Peyer's patch (tissue), 4 donors: Measurements from ENCODE around the gene TMSB15B. TPM values are rescaled to one million over a fixed set of nuclear protein-coding genes. Genes with fewer than 3 reads are reported as not detected.
"Not testable (repeated sequence)": the region's sequence is repeated elsewhere in the genome, so short reads cannot be mapped to it uniquely, and the experiment has no call there.

Experiments used
- DNase-seq, 3 donors: peaks; one replicate each; pipeline ENCODE4 v3.0.0-alpha.2; 2017 to 2019
- H3K27ac ChIP-seq, 4 donors: fragments of 200-600 bp; sonication (generic); one replicate each; pipeline ENCODE4 v1.5.1; 2016 to 2019
- H3K27me3 ChIP-seq, 2 donors: fragments of 200-600 bp; sonication (generic); one replicate each; pipeline ENCODE4 v1.5.1; 2019
- H3K36me3 ChIP-seq, 3 donors: fragments of 200-600 bp; sonication (generic); one replicate each; pipeline ENCODE4 v1.5.1; 2016 to 2019
- H3K4me1 ChIP-seq, 4 donors: fragments of 200-600 bp; sonication (generic); one replicate each; pipeline ENCODE4 v1.5.1; 2016 to 2019
- H3K4me3 ChIP-seq, 4 donors: fragments of 200-600 bp; sonication (generic); 1 replicate in 3 of 4; 2 replicates in 1 of 4; pipeline ENCODE4 v1.5.1; 2016 to 2019; ENCODE audit warnings: mild to moderate bottlenecking in 1 of 4
- H3K9me3 ChIP-seq, 4 donors: fragments of 200-600 bp; sonication (generic); one replicate each; pipeline ENCODE4 v1.5.1; 2016 to 2019; ENCODE audit warnings: mild to moderate bottlenecking in 1 of 4
- CTCF ChIP-seq, 6 experiments: fragments of 450-650 bp in 4 of 6; fragments of 200-600 bp in 2 of 6; sonication (generic) in 1 of 6; IDR thresholded peaks; one replicate each; pipeline ENCODE4 v1.5.1; 2017 to 2019; ENCODE audit warnings: antibody characterized with exemption in 6 of 6, mild to moderate bottlenecking in 3 of 6, moderate library complexity in 1 of 6
- POLR2A ChIP-seq, 2 donors: fragments of 450-650 bp; IDR thresholded peaks; one replicate each; pipeline ENCODE4 v1.5.1; 2017; ENCODE audit warnings: antibody characterized with exemption in 2 of 2, mild to moderate bottlenecking in 2 of 2, moderate library complexity in 2 of 2
- total RNA-seq, 4 donors: library from RNA; depleted of rRNA; stranded (reverse); fragments of >200 nt; gene quantifications; one replicate each; pipeline ENCODE4 v1.1.0, GENCODE V29; 2016

TMSB15B gene
- 1 to 10 TPM in 2 of 4 donors, under 1 TPM in 1, not detected in 1; 0.54 to 9.1 (median 1.0) TPM for total RNA-seq

GRCh38 chrX:103962411-103963278 lies at the start of gene TMSB15B:
TSS of gene TMSB15B (plus strand) at chrX:103962627.
- H3K9me3 ChIP-seq, DNase-seq, H3K36me3 ChIP-seq, H3K4me3 ChIP-seq, H3K27ac ChIP-seq, H3K27me3 ChIP-seq, H3K4me1 ChIP-seq: not testable (repeated sequence)

GRCh38 chrX:103913356-103914020 lies 48.9 kb upstream of the TMSB15B start:
- Histone ChIP-seq H3K27ac (no peak overlapping the region), H3K4me1 (no peaks in the 10 kb centered on the region), H3K27me3 (no peaks in the 10 kb centered on the region), H3K4me3 (no peak overlapping the region), H3K36me3 (no peaks in the 10 kb centered on the region), H3K9me3 (no peaks in the 10 kb centered on the region)
- DNase-seq: no peak
- TF ChIP-seq POLR2A (IDR thresholded peaks at IDR 0.05) (no peak), CTCF (IDR thresholded peaks at IDR 0.05) (no peak)

GRCh38 chrX:103918050-103918449 lies 44.4 kb upstream of the TMSB15B start:
- Histone ChIP-seq H3K27me3 (no peaks in the 10 kb centered on the region), H3K4me3 (peak overlapping the region; percentile 50 to 74 (median 57)), H3K9me3 (no peaks in the 10 kb centered on the region), H3K27ac (peak overlapping the region in 3 of 4 donors; percentile 73 to 76 (median 74)), H3K4me1 (no peaks in the 10 kb centered on the region), H3K36me3 (no peaks in the 10 kb centered on the region)
- peak in 4 of 6 experiments; percentile 14 to 43 (median 34) for TF ChIP-seq CTCF (IDR thresholded peaks at IDR 0.05)
- TF ChIP-seq POLR2A (IDR thresholded peaks at IDR 0.05): no peak
- DNase-seq: peak; percentile 49 to 72 (median 53)

GRCh38 chrX:103918571-103919269 lies 43.7 kb upstream of the TMSB15B start:
- peak; percentile 54 to 80 (median 78) for DNase-seq
- H3K4me3 ChIP-seq: peak overlapping the region; percentile 50 to 74 (median 57)
- TF ChIP-seq CTCF (IDR thresholded peaks at IDR 0.05): no peak
- TF ChIP-seq POLR2A (IDR thresholded peaks at IDR 0.05): no peak
- H3K4me1 ChIP-seq: no peaks in the 10 kb centered on the region
- H3K36me3 ChIP-seq: no peaks in the 10 kb centered on the region
- peak overlapping the region; percentile 59 to 76 (median 74) for H3K27ac ChIP-seq
- no peaks in the 10 kb centered on the region for H3K9me3 ChIP-seq
- H3K27me3 ChIP-seq: no peaks in the 10 kb centered on the region

- peak in 4 of 6 experiments; percentile 2 to 33 (median 20) for TF ChIP-seq CTCF (IDR thresholded peaks at IDR 0.05)
- no peak for TF ChIP-seq POLR2A (IDR thresholded peaks at IDR 0.05)
- Histone ChIP-seq H3K4me1 (no peaks in the 10 kb centered on the region), H3K4me3 (peak overlapping the region; percentile 50 to 74 (median 57)), H3K27me3 (no peaks in the 10 kb centered on the region), H3K36me3 (no peaks in the 10 kb centered on the region), H3K9me3 (no peaks in the 10 kb centered on the region), H3K27ac (peak overlapping the region; percentile 59 to 76 (median 74))
- peak in 2 of 3 donors; percentile 23 to 55 for DNase-seq
Measured at GRCh38 chrX:103919270-103919637, 43.2 kb upstream of the TMSB15B start.

GRCh38 chrX:103920515-103920914 lies 41.9 kb upstream of the TMSB15B start:
- H3K27ac ChIP-seq, DNase-seq, H3K27me3 ChIP-seq, H3K4me3 ChIP-seq, H3K4me1 ChIP-seq, H3K9me3 ChIP-seq, H3K36me3 ChIP-seq: not testable (repeated sequence)
